Hepatocyte (in vitro differentiated cells): ENCODE data around the gene RBBP7.

Experiments
- EZH2phosphoT487 ChIP-seq: fragments of 200-600 bp; sonication (generic); IDR thresholded peaks from one replicate; pipeline ENCODE4 v1.6.1; 2018; ENCODE audit warnings: antibody characterized with exemption, mild to moderate bottlenecking, low read depth, moderate library complexity; ENCODE audit not compliant: unreplicated experiment, severe bottlenecking
- TF ChIP-seq, protein P1 (sequence below): fragments of 200-600 bp; sonication (generic); IDR thresholded peaks from 2 replicates; pipeline ENCODE4 v1.5.1; 2016; ENCODE audit warnings: antibody characterized with exemption, mild to moderate bottlenecking; ENCODE audit not compliant: poor library complexity

GRCh38 chrX:16836371-16836770 lies 33.8 kb downstream of the RBBP7 start:
- TF ChIP-seq, protein P1, sequence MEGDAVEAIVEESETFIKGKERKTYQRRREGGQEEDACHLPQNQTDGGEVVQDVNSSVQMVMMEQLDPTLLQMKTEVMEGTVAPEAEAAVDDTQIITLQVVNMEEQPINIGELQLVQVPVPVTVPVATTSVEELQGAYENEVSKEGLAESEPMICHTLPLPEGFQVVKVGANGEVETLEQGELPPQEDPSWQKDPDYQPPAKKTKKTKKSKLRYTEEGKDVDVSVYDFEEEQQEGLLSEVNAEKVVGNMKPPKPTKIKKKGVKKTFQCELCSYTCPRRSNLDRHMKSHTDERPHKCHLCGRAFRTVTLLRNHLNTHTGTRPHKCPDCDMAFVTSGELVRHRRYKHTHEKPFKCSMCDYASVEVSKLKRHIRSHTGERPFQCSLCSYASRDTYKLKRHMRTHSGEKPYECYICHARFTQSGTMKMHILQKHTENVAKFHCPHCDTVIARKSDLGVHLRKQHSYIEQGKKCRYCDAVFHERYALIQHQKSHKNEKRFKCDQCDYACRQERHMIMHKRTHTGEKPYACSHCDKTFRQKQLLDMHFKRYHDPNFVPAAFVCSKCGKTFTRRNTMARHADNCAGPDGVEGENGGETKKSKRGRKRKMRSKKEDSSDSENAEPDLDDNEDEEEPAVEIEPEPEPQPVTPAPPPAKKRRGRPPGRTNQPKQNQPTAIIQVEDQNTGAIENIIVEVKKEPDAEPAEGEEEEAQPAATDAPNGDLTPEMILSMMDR: peak; percentile 44
- TF ChIP-seq EZH2phosphoT487: no peak
